Memory B cell (primary cell): ENCODE data around the gene BICD2.

Experiments
- ATAC-seq: fragments of 150-1000 bp; cut with Tn5 transposase; 2 replicates; pipeline ENCODE4 v1.10.0; 2021; ENCODE audit warnings: low read depth, mild to moderate bottlenecking, moderate library complexity
- DNase-seq, 2 donors: peaks; one replicate each; pipeline ENCODE4 v3.0.0; 2022; ENCODE audit warnings: low spot score in 2 of 2
- H3K27ac Mint-ChIP-seq: one replicate; pipeline ENCODE4 v1.8.0; 2022; ENCODE audit warnings: mild to moderate bottlenecking, moderate library complexity, mixed read lengths
- H3K27me3 Mint-ChIP-seq: one replicate; pipeline ENCODE4 v1.8.0; 2022; ENCODE audit warnings: mixed read lengths
- H3K36me3 Mint-ChIP-seq: one replicate; pipeline ENCODE4 v1.8.0; 2022; ENCODE audit warnings: mild to moderate bottlenecking, mixed read lengths
- H3K4me1 Mint-ChIP-seq: one replicate; pipeline ENCODE4 v1.8.0; 2022; ENCODE audit warnings: mixed read lengths
- H3K4me3 Mint-ChIP-seq: one replicate; pipeline ENCODE4 v1.8.0; 2022; ENCODE audit warnings: mild to moderate bottlenecking, moderate library complexity, mixed read lengths
- H3K9me3 Mint-ChIP-seq: one replicate; pipeline ENCODE4 v1.8.0; 2022; ENCODE audit warnings: mixed read lengths

The BICD2 gene

DNA sequence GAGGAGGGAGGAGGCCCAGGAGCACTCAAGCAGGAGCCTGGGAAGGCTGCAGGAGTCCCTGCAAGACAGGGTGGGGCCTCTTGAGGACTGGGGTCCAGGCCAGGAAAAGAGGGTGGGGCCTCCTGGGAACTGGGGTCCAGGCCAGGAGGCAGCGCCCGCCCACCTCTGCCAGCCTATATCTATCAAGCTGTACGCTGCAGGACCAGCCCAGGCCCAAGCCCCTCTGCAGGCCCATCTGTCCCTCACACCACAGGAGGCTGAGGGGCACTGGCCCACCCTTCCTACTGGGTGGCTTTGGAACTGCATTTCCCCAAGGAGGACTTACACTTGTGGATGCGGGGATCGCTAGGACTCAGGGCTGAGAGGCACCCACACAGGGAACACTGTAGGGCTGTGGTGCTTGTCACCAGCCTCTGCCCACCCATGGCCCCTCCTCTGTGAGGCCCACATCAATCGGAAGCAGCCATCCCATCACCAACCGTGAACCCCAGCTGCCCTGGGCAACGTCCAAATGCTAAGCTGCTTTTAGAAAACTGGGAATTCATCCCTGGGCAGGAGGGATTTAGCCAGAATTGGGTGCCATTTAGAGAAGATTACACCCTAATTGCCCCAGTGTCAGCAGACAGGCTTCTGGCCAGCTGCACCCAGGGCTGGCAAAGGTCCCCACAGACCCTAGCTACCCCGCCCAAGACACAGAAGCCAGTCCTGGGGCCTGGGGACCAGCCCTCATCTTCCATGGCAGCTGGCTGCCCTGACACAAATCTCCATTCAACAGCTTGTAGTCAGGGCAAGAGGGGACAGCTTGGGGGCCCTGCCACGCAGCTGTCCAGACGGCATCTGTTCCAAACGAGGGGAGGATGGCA, 15.3 kb downstream of the BICD2 start:
- Mint-ChIP-seq H3K36me3 (peaks cover 9% of the 10 kb centered on the region), H3K9me3 (no peaks in the 10 kb centered on the region), H3K4me1 (peaks cover 46% of the 10 kb centered on the region), H3K27ac (no peak overlapping the region), H3K4me3 (no peak overlapping the region), H3K27me3 (no peaks in the 10 kb centered on the region)
- DNase-seq (no peak), ATAC-seq (no peak)

GRCh38 chr9:92748233-92748497, 16.5 kb downstream of the BICD2 start:
- no peaks in the 10 kb centered on the region for H3K9me3 Mint-ChIP-seq
- peaks cover 9% of the 10 kb centered on the region for H3K36me3 Mint-ChIP-seq
- DNase-seq, result no peak
- no peak overlapping the region for H3K4me3 Mint-ChIP-seq
- ATAC-seq, result no peak
- H3K4me1 Mint-ChIP-seq, result peaks cover 51% of the 10 kb centered on the region
- no peak overlapping the region for H3K27ac Mint-ChIP-seq
- no peaks in the 10 kb centered on the region for H3K27me3 Mint-ChIP-seq

DNA sequence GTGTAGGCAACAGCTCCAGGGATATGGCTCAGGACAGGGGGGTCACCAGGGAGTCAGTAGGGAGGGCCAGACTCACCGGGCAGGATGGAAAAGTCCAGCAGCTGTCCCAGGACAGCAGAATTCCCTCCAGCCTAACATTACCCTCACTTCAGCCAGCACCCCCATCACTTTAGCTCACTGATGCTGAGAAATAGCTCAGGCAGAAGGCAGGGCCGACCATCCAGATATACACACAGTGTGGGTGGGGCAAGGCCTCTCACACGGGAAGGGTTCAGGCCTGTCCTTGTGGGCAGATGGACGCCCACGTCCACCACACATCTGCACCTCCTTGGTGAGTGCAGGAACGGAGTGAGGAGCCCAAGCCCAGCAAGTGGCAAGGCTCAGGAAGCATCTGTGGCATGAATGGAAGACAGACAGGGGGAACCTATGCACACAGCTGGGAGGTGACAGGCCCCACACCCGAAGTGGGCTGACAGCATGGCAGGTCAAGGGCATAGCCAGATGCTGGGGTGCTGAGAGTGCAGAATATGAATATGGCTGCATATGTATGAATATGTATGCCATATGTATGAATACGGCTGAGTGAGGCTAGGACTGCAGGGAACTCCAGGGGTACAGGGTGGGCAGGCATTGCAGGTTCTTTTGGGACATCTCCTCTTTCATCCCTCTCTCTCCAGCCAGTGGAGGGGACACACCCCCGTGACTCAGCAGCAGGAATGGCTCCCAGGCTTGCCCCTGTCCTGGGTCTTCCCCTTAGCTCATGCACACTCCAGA, 17.0 kb downstream of the BICD2 start:
- Mint-ChIP-seq H3K9me3 (no peaks in the 10 kb centered on the region), H3K27me3 (no peaks in the 10 kb centered on the region), H3K36me3 (peaks cover 6% of the 10 kb centered on the region), H3K4me1 (peaks cover 50% of the 10 kb centered on the region), H3K4me3 (no peak overlapping the region), H3K27ac (no peak overlapping the region)
- DNase-seq (no peak), ATAC-seq (no peak)

DNA sequence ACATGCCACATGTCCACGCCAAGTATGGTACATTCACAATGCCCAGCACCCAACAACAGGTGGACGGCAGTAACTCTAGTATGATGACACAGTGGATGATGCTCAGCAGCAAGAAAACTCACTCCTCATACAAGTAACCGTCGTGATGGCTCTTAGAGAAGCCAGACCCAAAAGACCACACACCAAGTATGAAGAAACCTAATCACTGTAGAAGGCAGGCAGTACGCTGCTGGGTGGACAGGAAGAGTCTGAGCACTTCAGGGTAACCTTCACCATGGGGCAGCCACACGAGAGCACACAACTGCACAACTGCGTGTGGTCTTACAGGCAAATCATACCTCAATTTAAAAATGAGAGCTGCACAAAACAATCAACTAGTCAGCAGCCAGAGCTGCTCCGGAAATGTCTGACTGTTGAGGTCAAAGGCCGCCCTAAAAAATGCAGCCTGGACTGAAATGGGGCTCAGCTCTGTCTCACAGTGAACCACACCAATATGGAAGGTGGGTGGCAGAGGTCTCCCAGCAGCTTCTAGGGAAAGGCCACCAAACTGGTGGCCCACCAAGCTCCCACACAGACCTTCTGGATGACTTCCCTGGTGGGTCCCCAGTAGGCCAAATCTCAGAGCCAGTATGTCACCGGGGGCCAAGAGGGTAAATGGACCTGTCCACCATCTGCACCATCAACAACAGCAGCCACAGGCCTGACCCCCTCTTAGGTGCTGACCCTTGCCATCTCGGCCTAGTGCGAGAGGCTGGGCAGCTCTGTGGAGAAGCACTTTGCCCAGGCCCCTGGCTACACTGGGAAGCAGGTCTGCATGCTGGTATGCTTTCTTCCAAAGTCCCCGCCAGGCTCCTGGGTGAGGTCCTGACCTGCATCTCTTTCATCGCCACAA, 17.8 kb downstream of the BICD2 start:
- Mint-ChIP-seq H3K4me3 (no peak overlapping the region), H3K4me1 (peaks cover 47% of the 10 kb centered on the region), H3K9me3 (no peaks in the 10 kb centered on the region), H3K27me3 (no peaks in the 10 kb centered on the region), H3K36me3 (peaks cover 6% of the 10 kb centered on the region), H3K27ac (no peak overlapping the region)
- DNase-seq (no peak), ATAC-seq (no peak)

- Mint-ChIP-seq H3K27ac (no peak overlapping the region), H3K36me3 (peaks cover 5% of the 10 kb centered on the region), H3K4me1 (peaks cover 48% of the 10 kb centered on the region), H3K27me3 (no peaks in the 10 kb centered on the region), H3K4me3 (no peak overlapping the region), H3K9me3 (no peaks in the 10 kb centered on the region)
- ATAC-seq (no peak), DNase-seq (no peak)
Measured at GRCh38 chr9:92745881-92746280, 18.8 kb downstream of the BICD2 start.

DNA sequence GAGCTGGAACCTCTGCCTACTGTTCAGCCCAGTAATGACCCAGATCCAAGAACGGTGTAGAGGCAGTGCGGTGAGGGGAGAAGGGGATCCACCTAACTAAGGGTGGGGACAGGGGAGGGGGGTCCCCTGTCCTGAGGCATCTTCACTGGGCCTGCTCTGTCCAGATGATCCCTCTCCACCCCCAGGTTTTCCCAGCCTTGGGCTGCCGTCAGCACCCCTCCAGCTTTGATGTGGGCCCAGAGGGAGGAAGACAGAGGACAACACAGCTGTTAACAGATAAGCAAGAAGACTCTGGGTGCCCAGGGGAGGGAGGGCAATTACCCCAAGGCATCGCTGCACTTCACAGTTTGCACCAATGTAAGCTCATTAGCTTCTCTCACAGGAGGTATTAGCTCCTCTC, 19.3 kb downstream of the BICD2 start:
- no peak overlapping the region for H3K27ac Mint-ChIP-seq

GRCh38 chr9:92740969-92741368, 23.7 kb downstream of the BICD2 start:
- H3K9me3 Mint-ChIP-seq, result no peaks in the 10 kb centered on the region
- H3K27ac Mint-ChIP-seq, result peak overlapping the region; percentile 65
- no peaks in the 10 kb centered on the region for H3K27me3 Mint-ChIP-seq
- DNase-seq (no peak), ATAC-seq (no peak)
- H3K36me3 Mint-ChIP-seq, result no peaks in the 10 kb centered on the region
- peak overlapping the region; percentile 44 for H3K4me3 Mint-ChIP-seq
- H3K4me1 Mint-ChIP-seq, result peaks cover 67% of the 10 kb centered on the region

More for the DNA sequence above, 19.3 kb downstream of the BICD2 start:
- no peak for DNase-seq
- Mint-ChIP-seq H3K9me3 (no peaks in the 10 kb centered on the region), H3K4me1 (peaks cover 54% of the 10 kb centered on the region), H3K4me3 (no peak overlapping the region), H3K27me3 (no peaks in the 10 kb centered on the region), H3K36me3 (peaks cover 3% of the 10 kb centered on the region)
- no peak for ATAC-seq

- peak; percentile 70 for ATAC-seq
- DNase-seq, result no peak
- H3K4me1 Mint-ChIP-seq, result peaks cover 70% of the 10 kb centered on the region
- no peaks in the 10 kb centered on the region for H3K9me3 Mint-ChIP-seq
- no peaks in the 10 kb centered on the region for H3K27me3 Mint-ChIP-seq
- H3K4me3 Mint-ChIP-seq, result peak overlapping the region; percentile 44
- H3K27ac Mint-ChIP-seq, result peak overlapping the region; percentile 65
- no peaks in the 10 kb centered on the region for H3K36me3 Mint-ChIP-seq
Measured at GRCh38 chr9:92740446-92740961, 24.1 kb downstream of the BICD2 start.

- Mint-ChIP-seq H3K27me3 (no peaks in the 10 kb centered on the region), H3K36me3 (no peaks in the 10 kb centered on the region), H3K4me3 (peak overlapping the region; percentile 14), H3K4me1 (peaks cover 74% of the 10 kb centered on the region), H3K27ac (peak overlapping the region; percentile 65), H3K9me3 (no peaks in the 10 kb centered on the region)
- ATAC-seq (peak; percentile 30), DNase-seq (no peak)
Measured at GRCh38 chr9:92740009-92740408, 24.6 kb downstream of the BICD2 start.

DNA sequence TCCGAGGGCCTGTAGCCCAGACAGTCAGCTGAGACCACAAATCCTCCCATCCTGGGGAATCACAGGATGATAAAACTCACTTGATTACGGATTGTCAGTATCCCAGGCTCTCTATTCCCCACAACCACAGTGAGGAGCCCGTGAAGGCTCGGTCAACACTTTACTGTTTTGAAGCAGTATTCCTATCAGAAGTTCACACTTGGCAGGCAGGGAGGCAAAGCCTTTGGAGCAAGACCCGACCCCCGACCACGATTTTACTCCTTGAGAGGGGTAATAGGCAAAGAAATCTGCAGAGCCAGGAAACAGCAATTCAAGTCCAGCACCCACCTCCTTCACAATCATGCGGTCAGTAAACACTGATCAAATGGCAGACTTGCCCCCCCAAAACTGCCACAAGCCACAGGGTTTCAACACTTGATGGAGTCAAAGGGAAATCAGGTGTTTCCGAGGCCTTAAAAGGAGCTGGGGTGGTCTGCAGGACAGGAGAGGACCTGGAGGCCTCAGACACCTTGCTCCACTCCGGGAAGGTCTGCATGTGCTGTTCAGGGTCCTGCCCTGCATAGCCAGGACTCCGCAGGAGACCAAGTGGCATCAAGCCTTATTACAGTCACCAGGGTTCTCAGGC, 25.2 kb downstream of the BICD2 start:
- H3K4me3 Mint-ChIP-seq, result peak overlapping the region; percentile 9
- DNase-seq (no peak), ATAC-seq (no peak)
- H3K27me3 Mint-ChIP-seq, result no peaks in the 10 kb centered on the region
- H3K36me3 Mint-ChIP-seq, result no peaks in the 10 kb centered on the region
- H3K9me3 Mint-ChIP-seq, result no peaks in the 10 kb centered on the region
- H3K4me1 Mint-ChIP-seq, result peaks cover 74% of the 10 kb centered on the region
- no peak overlapping the region for H3K27ac Mint-ChIP-seq

- ATAC-seq (no peak), DNase-seq (no peak)
- peak overlapping the region; percentile 87 for H3K27ac Mint-ChIP-seq
- no peaks in the 10 kb centered on the region for H3K9me3 Mint-ChIP-seq
- H3K27me3 Mint-ChIP-seq, result no peaks in the 10 kb centered on the region
- no peaks in the 10 kb centered on the region for H3K36me3 Mint-ChIP-seq
- H3K4me3 Mint-ChIP-seq, result no peak overlapping the region
- H3K4me1 Mint-ChIP-seq, result peaks cover 70% of the 10 kb centered on the region
Measured at GRCh38 chr9:92738661-92739081, 26.0 kb downstream of the BICD2 start.

DNA sequence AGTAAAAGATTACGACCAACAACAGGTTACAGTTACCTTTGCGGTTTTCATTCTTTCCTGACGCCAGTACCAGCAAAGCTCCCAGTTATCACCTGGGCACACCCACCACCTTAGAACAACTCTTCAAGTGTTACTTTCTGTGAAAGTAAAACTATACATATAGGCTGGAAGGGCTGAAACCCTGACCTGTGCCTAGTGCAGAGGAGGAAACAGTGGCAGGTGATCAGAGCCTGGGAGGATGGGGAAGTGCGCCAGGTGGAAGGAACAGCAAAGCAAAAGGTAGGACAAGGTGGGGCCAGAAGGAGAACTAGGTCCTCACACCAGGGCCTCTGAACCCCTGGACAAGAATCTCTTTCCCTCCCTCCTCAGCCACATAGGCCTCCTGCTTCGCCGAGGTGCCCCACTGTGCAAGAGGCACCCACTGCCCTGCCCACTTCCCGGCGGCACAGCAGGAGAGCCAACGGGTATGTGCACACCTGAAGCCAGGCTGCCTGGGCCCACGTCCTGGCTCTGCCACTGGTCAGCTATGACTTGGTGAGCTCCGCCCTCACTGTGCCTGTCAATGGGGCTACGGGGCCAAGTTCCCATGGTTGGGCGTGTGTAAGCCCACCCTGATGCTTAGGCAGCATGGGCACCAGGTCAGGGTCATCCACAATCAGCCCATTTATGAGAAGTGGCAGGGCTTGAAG, 26.9 kb downstream of the BICD2 start:
- ATAC-seq (no peak), DNase-seq (no peak)
- Mint-ChIP-seq H3K4me1 (peaks cover 66% of the 10 kb centered on the region), H3K4me3 (no peak overlapping the region), H3K36me3 (peaks cover 1% of the 10 kb centered on the region), H3K27me3 (no peaks in the 10 kb centered on the region), H3K27ac (peak overlapping the region; percentile 87), H3K9me3 (no peaks in the 10 kb centered on the region)

- H3K4me3 Mint-ChIP-seq, result peak overlapping the region; percentile 5
- H3K4me1 Mint-ChIP-seq, result peaks cover 62% of the 10 kb centered on the region
- no peak for ATAC-seq
- no peaks in the 10 kb centered on the region for H3K27me3 Mint-ChIP-seq
- no peak for DNase-seq
- H3K36me3 Mint-ChIP-seq, result peaks cover 1% of the 10 kb centered on the region
- peak overlapping the region; percentile 87 for H3K27ac Mint-ChIP-seq
- no peaks in the 10 kb centered on the region for H3K9me3 Mint-ChIP-seq
Measured at GRCh38 chr9:92737216-92737606, 27.4 kb downstream of the BICD2 start.
